Measurements from ENCODE around the gene INO80D.

The INO80D gene

GRCh38 chr2:205952282-205952681, 133.7 kb downstream of the INO80D start:
- no peak overlapping the region for H3K27ac ChIP-seq
- DNase-seq (ENCODE audit: low read depth, low spot score) = no peak

DNA sequence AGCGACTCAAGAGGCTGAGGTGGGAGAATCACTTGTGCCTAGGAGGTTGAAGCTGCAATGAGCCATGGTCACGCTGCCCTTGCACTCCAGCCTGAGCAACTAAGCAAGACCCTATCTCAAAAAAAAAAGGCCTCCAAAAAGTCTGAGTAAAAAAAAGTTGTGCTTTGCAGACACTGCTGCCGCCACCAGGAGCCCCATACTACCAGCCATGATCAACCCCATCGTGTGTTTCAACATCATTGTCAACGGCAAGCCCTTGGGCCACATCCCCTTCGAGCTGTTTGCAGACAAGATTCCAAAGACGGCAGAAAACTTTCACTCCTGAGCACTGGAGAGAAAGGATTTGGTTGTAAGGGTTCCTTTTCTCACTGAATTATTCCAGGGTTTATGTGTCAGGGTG, 137.1 kb downstream of the INO80D start:
- no peak overlapping the region for H3K27ac ChIP-seq
- no peak for DNase-seq (ENCODE audit: low read depth, low spot score)

DNA sequence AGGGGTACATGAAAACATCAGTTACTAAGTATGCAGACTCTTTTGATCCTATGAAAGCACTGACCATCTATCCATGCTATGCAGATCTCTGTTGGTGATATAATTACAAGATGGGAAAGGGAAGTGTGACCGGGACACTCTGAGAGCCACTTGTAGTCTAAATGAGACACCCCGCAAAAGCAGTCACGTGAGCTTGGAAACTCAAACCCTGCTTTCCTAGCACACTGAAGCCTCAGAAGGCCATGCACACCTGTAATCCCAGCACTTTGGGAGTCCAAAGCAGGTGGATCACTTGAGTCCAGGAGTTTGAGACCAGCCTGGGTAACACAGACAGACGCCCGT, 137.5 kb downstream of the INO80D start:
- no peak for DNase-seq (ENCODE audit: low read depth, low spot score)
- no peak overlapping the region for H3K27ac ChIP-seq

DNA sequence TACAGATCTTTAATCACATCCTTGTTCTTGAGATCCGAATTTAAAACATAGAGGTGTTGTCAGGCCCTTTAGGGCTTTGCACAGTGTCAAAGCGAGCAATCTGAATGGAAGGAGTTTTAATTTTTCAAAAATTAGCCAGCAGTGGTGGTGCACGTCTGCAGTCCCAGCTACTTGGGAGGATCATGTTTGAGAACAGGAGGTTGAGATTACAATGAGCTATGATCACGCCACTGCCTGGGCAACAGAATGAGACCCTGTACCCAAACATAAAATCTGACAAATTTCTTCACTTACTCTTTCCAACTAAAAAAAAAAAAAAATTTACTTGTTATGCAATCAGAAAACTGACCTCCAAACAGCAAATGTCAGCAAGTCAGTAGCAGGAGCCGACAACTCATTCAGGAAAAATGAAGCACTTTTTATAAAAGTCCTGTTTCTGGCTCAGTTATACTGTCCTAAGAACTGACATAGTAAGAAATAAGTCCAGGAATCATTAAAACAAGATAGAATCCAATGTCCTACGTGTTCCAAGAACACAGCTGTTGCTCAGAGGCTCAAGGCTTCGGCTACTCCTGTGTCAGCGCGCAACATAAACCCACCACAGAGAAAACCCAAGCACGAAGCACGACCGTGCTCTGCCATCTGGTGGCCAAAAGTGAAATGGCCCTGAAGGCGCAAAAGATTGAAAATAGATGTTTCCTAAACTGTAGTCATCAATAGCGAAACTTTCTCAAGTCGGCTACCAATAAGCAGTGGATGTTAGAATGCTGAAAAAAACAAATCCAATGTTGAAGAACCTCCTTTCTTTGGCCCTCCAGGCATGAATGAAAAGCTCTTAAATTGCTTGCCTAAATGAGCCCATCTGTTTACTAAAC, 138.1 kb downstream of the INO80D start:
- H3K27ac ChIP-seq = no peak overlapping the region
- DNase-seq (ENCODE audit: low read depth, low spot score) = no peak

- no peak overlapping the region for H3K27ac ChIP-seq
These were observed 139.7 kb downstream of the INO80D start for GRCh38 chr2:205946226-205946625.

More at GRCh38 chr2:205946226-205946625, 139.7 kb downstream of the INO80D start:
- DNase-seq (ENCODE audit: low read depth, low spot score) = no peak
